Measurements from ENCODE around the gene FHL1. TPM values are rescaled to one million over a fixed set of nuclear protein-coding genes. Genes with fewer than 3 reads are reported as not detected.
A peak's percentile ranks its signal among the peaks of the same experiment; 100 is the strongest.

FHL1 gene
- total RNA-seq, 6 donors from 2014 or later: 114 to 426 (median 255) TPM

DNA sequence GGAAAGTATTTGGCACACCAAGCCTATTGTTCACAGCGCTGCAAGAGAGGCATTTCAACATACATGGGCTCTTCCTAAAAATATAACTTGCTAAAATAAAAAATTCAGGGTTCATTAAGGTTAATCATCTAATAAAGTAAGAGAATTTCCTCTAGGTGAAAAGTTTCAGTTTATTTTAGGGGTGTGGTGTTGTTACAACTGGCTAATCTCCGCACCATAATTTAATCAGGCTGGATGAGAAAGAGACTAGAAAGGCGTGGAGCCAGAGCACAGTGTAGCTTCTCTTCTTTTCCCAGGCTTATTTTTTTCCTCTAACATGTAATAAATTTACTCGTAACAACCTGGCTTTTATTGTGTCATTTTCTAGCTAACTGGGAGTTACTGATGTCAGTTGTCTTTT is 47.9 kb downstream of the FHL1 start:
- WGBS, 2 donors: 40 to 71% methylated on average over 4 of the region's 4 CpGs
- H3K4me1 ChIP-seq: peaks cover 1 to 12% (median 11%) of the 10 kb centered on the region in 4 donors
- no peaks in the 10 kb centered on the region for H3K27me3 ChIP-seq
- TF ChIP-seq POLR2AphosphoS5 (IDR thresholded peaks at IDR 0.05) (no peak), POLR2A (IDR thresholded peaks at IDR 0.05) (no peak), EP300 (IDR thresholded peaks at IDR 0.05) (no peak)
- TF ChIP-seq, protein P1, sequence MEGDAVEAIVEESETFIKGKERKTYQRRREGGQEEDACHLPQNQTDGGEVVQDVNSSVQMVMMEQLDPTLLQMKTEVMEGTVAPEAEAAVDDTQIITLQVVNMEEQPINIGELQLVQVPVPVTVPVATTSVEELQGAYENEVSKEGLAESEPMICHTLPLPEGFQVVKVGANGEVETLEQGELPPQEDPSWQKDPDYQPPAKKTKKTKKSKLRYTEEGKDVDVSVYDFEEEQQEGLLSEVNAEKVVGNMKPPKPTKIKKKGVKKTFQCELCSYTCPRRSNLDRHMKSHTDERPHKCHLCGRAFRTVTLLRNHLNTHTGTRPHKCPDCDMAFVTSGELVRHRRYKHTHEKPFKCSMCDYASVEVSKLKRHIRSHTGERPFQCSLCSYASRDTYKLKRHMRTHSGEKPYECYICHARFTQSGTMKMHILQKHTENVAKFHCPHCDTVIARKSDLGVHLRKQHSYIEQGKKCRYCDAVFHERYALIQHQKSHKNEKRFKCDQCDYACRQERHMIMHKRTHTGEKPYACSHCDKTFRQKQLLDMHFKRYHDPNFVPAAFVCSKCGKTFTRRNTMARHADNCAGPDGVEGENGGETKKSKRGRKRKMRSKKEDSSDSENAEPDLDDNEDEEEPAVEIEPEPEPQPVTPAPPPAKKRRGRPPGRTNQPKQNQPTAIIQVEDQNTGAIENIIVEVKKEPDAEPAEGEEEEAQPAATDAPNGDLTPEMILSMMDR (IDR thresholded peaks at IDR 0.05): no peak
- H3K4me3 ChIP-seq: no peak overlapping the region
- H3K36me3 ChIP-seq: no peaks in the 10 kb centered on the region
- H3K9me3 ChIP-seq: no peaks in the 10 kb centered on the region
- DNase-seq (no peak), ATAC-seq (ENCODE audit: low FRiP score in 2 of 2) (no peak)
- H3K27ac ChIP-seq: no peak overlapping the region

- peaks cover 6 to 12% (median 7%) of the 10 kb centered on the region in 4 donors for H3K4me1 ChIP-seq
- H3K36me3 ChIP-seq: no peaks in the 10 kb centered on the region
- peak overlapping the region in 3 of 4 donors; percentile 11 to 62 (median 30) for H3K27ac ChIP-seq
- no peak for TF ChIP-seq EP300 (IDR thresholded peaks at IDR 0.05)
- TF ChIP-seq, protein P1 (IDR thresholded peaks at IDR 0.05): no peak
- no peak for TF ChIP-seq POLR2A (IDR thresholded peaks at IDR 0.05)
- TF ChIP-seq POLR2AphosphoS5 (IDR thresholded peaks at IDR 0.05): no peak
- no peak for ATAC-seq (ENCODE audit: low FRiP score in 2 of 2)
- no peak overlapping the region for H3K4me3 ChIP-seq
- WGBS, 2 donors: 76 to 84% methylated on average over 6 to 7 of the region's 7 CpGs
- no peaks in the 10 kb centered on the region for H3K9me3 ChIP-seq
- no peak for DNase-seq
- H3K27me3 ChIP-seq: no peaks in the 10 kb centered on the region
These were observed 49.4 kb downstream of the FHL1 start for GRCh38 chrX:136196691-136197155.

DNA sequence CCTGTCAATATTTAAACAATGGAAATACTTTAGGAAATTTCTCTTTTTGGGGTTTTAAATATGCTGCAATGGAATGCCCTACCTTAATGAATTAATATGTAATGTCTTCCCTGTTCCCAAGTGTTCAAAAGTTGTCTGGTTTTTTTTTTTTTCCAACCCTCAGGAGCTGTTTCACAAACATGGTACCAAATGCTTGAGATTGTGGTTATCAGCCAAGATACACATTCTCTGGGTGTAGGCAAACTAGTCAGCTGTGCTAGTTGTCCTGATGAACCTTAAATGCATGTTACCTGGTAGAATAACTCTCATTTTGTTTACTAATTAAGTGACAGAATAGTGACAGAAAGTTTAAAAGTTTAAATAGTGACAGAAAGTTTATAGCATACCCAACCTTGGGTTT is 50.7 kb downstream of the FHL1 start:
- no peak for TF ChIP-seq POLR2A (IDR thresholded peaks at IDR 0.05)
- TF ChIP-seq EP300 (IDR thresholded peaks at IDR 0.05): no peak
- TF ChIP-seq POLR2AphosphoS5 (IDR thresholded peaks at IDR 0.05): no peak
- TF ChIP-seq, protein P1 (IDR thresholded peaks at IDR 0.05): no peak
- H3K27ac ChIP-seq: peak overlapping the region in 2 of 4 donors; percentile 15 to 30
- peaks cover 6 to 12% (median 10%) of the 10 kb centered on the region in 4 donors for H3K4me1 ChIP-seq
- no peaks in the 10 kb centered on the region for H3K27me3 ChIP-seq
- DNase-seq (no peak), ATAC-seq (ENCODE audit: low FRiP score in 2 of 2) (no peak)
- no peaks in the 10 kb centered on the region for H3K9me3 ChIP-seq
- H3K4me3 ChIP-seq: no peak overlapping the region
- H3K36me3 ChIP-seq: no peaks in the 10 kb centered on the region

GRCh38 chrX:136198678-136199243 is 51.4 kb downstream of the FHL1 start:
- no peak overlapping the region for H3K4me3 ChIP-seq
- peaks cover 0 to 16% (median 10%) of the 10 kb centered on the region in 4 donors for H3K4me1 ChIP-seq
- TF ChIP-seq POLR2A (IDR thresholded peaks at IDR 0.05): no peak
- no peaks in the 10 kb centered on the region for H3K9me3 ChIP-seq
- H3K27me3 ChIP-seq: no peaks in the 10 kb centered on the region
- WGBS, 2 donors: 76 to 84% methylated on average over 4 to 6 of the region's 6 CpGs
- H3K36me3 ChIP-seq: no peaks in the 10 kb centered on the region
- H3K27ac ChIP-seq: no peak overlapping the region
- ATAC-seq (ENCODE audit: low FRiP score in 2 of 2): no peak
- DNase-seq: no peak

- Histone ChIP-seq H3K4me3 (no peak overlapping the region), H3K36me3 (no peaks in the 10 kb centered on the region), H3K27me3 (no peaks in the 10 kb centered on the region), H3K9me3 (no peaks in the 10 kb centered on the region), H3K4me1 (peaks cover 0 to 21% (median 16%) of the 10 kb centered on the region in 4 donors), H3K27ac (no peak overlapping the region)
- DNase-seq (no peak), ATAC-seq (ENCODE audit: low FRiP score in 2 of 2) (no peak)
- TF ChIP-seq POLR2AphosphoS5 (IDR thresholded peaks at IDR 0.05) (no peak), EP300 (IDR thresholded peaks at IDR 0.05) (no peak), POLR2A (IDR thresholded peaks at IDR 0.05) (no peak)
- TF ChIP-seq, protein P1 (IDR thresholded peaks at IDR 0.05): no peak
- 64 to 85% methylated on average over 4 of the region's 4 CpGs for WGBS, 2 donors
These were observed 52.0 kb downstream of the FHL1 start for GRCh38 chrX:136199365-136199764.

Measured in upper lobe of left lung (tissue), 6 donors.